Endothelial cell of hepatic sinusoid (primary cell): ENCODE data around the gene AMFR.

Experiments
- in situ Hi-C: cut with HindIII; loops from 2 replicates; pipeline ENCODE4 v1.10.0; 2017; ENCODE audit warnings: low sequenced_read_pairs

The AMFR gene

DNA sequence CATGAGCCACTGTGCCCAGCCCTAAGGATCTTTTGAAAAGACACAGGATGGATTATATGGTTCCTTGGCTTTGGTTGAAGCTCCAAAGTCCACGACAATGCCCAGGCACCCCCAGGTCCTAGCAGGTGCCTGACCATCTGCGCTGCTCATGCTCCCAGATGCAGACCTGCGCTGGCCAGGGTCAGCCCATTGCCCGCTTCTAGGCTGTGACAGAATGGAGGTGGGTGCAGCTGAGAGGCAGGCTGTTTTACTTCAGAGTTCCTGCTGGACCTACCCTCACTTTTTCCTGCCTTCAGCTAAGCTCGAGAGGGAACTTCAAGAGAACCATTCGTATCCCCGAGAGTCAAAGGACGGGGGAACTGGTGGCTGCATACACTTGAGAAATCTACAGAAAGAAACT, 60.5 kb downstream of the AMFR start:
- in situ Hi-C loops = no loop called here

DNA sequence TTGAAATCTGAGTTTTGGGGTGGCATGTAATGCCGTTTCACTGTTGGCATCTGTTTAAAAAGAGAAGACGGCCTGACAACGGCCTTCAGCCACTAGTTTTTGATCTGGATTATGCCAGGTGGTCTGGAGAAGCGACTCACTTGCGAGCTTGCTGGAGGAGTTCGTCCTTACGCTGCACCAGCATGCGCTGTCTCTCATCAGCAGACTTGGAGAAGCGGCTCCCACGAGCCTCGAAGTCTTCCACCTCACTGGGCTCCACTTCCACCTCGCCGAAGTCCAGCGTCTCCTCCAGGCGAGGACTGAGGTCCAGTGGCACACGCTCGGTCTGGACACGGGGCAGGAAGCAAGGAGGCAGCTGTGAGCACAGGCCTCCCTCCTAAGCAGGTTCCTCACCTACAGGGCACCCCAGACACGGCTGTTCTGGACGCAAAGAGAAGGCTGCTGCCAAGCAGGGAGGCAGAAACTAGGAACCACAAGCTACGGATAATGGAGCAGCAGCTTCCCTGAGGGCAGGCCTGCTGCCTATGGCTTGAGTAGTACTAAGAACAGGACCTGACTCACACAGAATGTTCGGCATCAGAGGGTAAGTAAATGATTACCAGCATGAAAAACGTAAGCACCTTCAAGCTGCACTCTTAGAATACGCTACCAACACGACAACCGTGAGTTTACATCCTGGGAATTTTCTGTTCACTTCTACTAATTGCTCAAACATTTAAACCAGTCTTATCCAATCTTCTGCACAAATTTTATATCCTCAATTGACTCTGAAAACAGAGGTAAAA, 61.4 kb downstream of the AMFR start:
- in situ Hi-C loops = no loop called here

DNA sequence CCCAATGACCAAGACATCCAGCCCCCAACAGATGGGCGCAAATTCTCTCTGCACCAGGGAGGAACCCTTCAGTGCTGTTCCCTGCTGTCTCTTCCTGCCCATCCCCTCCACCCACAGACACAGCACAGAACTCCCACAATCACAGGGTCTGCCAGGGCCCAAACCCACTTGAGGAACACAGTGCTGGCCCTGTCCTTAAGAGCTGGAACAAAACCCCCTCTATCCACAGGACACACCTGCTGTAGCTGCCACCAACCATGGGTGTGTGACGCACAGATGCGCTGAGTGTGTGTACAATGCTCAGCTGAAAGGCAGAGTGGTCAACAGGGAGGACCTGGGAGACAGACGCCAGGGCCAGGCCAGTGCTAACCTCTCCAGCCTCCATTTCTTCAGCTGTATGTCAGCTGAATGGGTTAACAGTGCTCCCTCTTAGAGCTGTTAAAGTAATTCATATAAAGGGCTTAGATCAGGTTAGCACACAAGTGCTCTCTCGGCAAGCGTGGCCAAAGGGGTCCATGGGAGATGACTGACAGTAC, 62.1 kb downstream of the AMFR start:
- in situ Hi-C loops = no loop called here

DNA sequence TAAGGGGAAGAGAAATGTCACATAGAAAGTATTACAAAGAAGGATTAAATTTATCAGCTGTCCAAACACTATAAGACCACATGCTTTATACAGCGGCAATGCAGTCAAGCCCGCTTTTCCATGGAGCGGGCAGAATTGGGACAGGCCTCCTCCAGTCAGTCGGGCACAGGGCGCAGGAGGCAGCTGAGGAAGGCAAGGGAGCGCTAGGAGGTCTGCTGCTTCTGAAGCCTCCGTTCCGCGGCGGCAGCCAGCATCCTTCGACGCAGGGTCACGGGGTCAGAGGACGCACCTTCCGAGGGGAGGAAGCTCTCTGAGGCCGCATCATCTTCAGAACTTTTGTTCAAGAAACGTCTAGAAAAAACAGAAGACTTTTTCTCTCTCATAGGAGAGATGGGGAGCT, 62.6 kb downstream of the AMFR start:
- in situ Hi-C loops = no loop called here

DNA sequence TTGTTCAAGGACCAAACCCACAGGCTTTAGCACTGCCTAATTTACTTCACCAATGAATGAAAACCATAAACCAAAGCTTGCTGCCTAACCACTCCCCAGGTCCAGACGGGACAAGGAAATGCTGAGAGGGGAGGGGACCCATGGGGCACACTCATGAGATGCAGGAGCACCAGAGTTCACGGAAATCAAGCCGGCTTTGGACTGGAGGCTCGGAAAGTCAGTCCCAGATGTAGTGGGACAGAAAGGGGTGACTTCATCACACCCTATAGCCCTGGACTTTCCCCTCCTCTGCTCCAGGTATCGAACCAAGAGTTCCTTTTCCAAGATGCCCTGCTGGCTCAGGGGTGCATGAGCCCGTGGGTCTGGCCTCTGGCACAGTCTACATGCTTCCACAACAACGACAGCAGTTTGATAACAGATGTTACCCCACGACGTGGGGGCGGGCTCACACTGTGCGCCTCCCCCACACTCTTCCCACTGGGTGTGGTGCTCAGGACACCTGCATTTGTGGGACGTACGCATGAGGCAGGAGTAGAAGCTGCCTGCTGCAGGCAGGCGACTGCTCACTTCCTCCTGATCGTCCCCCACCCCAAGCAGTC, 63.2 kb downstream of the AMFR start:
- in situ Hi-C loops = no loop called here

DNA sequence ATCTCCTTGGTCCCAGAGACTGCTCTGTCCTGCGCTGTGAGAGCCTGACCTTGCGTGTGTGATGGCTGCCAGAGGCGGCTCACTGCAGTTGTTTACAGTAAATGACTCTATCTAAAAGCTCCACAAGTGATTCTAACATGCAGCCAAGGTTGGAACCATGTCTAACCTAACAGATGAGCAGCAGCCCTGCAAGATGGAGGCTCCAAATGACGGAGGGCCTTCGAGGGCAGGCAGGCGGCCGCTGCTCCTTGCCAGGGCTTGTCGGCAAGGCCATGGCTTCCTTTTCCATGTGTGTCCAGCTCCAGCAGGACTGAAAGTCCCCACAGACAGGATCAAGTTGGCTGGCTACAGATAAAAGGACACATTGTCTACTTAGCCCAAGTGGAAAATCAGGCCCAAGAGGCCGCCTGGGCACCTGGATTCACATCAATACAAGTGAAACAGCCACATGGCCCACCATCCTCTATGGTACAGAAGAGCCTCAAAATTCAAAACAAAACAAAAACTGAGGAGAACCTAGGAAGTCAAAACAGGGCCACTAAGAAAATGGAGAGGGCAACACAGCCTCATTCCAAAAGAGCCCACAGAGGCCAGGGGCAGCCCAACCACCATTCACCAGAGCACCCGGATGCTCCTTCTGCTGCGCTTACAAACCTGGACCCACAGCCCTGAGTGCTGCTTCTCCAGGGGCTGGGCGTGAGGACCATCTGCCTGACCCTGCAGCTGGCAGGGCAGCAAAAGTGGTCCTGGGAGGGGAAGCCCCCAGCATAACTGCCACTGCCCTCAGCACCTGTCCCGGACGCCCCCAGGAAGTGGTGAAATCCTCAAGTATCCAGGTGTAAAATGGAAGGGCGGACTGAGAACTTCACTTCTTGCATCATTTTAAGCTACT, 65.0 kb downstream of the AMFR start:
- in situ Hi-C loops = no loop called here

DNA sequence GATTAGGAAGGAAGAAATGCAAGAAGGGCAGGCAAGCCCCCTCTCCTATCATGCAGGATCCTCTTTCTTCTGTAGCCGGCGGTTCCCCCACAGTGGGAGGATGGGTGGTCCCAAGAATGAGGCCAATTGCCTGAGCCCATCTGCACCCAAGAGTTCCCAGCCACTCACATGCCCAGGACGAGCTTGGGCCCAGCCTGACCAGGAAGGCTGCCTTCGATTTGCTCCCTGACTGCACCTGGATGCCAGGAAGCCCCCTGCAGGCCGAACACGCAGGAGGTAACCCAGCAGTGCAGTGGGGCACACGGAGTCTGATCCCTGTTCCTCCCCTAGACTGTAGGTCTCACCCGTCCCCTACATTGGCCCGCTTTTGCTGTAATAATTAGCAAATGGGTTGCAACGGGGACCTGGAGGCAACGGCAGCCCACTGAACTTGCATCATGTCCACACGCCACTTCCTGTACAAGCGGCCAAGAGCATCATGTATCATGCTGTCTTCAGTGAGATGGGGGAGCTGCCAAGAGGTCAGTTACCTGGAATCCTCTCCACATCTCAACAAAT, 67.5 kb downstream of the AMFR start:
- in situ Hi-C loops = no loop called here

DNA sequence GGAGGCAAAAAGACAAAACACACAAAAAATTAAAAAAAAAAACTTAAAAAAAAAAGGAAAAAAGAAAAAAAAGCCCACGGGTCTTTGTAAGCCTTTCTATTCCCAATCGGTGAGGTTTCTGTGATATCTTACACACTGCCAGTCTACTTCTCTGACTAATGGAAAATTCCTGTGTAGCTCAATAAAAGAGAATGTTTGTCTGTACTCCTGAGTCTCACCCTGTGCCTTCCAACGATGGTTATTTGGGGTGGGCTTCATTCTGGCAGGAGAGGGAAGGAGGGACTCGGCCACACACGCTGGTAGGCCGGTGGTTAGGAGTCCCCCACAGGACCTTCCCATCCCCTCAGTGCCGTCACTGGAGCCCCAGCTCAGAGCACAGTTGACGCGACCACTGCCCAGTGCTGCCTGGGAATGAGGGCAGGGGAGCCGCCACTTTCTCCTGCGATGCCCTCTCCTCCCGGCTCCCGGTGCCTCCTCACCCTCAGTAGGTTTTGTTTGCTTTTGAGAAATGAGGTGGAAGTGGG, 68.0 kb downstream of the AMFR start:
- in situ Hi-C loops = no loop called here

DNA sequence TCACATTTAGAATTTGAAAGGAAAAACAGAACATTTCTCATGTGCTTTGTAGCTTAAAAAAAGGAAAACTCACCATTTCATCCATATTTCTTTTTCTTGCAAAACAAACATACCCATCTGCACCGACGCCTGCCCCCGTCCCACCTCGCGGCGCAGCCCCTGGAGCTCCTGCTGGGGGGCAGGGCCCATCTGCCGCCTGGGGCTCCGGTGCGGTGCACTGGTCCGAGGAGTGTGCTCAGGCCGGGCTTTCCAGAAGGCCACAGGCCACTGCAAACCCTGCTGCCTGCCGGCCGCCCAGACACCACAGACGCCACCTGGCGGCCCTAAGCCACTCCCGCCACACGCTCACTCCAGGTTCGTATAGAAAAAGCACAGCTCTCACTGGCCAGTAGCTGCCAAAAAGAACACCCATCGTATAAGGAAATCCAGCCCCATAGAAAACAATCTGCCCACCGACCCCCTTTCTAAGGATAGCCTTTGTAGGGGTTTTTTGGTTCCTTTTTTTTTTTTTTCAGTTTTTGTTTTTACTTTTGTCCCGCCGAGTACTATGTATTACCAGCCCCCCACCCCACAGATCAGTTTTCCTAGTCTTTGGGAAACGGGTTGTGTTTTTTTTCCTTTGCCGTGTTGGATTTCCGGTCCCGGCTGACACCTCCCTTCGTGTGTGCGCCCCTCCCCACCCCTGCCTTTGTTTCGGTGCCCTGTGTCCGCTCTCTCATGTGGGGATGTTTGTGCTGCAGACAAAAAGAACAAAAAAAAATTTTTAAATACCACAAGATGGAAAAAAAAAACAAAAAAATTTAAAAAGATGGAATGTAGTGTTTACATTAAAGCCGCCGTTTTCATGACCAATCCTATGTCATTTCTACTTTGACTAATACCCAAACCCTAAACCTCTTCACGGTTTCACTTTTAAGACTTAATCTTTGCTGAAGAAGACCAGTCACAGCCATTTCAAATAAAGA, 68.8 kb downstream of the AMFR start:
- in situ Hi-C loops = no loop called here

DNA sequence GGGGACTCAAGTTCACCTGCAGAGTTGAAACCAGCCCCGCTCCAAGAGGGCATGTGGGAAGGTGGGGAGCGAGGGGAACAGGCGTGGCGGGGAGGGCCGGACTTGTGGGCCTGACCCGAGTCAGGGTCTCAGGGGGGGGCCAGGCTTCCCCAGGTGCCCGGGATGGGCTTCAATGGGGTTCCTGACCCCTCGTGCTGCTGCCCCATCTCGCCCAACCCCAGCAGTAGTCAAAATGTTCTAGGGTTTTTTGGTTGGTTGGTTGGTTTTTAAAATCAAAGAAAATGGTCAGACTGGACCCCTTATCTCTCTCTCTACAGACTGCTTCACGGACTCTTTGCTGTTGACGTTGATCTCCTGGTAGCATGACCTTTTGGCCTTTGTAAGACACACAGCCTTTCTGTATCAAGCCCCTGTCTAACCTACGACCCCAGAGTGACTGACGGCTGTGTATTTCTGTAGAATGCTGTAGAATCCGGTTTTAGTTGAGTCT, 69.5 kb downstream of the AMFR start:
- in situ Hi-C loops = no loop called here

DNA sequence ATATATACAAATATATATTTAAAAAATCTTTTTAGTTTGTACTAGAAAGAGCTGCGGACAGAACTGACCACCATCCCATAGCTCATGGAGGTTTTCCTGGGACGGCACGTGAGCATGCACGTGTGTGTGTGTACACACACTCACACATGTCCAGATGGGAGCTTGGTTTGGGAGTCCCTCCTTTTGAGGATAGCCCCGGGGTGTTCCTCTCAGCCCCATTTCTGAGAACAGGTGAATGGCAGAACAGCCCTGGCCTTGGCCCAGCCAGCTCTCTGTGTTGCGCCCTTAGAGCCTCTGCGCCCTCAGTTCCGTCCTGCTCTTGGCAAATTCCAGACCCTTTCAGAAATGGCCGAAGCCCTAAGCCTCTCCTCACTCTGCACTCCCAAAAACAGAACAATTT, 70.1 kb downstream of the AMFR start:
- in situ Hi-C loops = no loop called here

DNA sequence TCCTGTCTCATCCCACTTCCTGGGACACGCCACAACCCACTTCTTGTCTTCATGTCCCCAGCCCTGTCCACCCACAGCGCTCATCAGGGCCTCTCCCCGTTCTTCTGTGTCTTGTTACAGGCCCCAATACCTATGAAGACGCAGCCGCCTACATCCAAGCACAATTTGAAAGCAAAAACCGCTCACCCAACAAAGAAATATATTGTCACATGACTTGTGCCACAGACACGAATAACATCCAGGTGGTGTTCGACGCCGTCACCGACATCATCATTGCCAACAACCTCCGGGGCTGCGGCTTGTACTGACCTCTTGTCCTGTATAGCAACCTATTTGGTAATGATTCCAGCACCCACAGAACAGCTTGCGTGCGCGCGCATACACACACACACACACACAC, 70.6 kb downstream of the AMFR start:
- in situ Hi-C loops = no loop called here

DNA sequence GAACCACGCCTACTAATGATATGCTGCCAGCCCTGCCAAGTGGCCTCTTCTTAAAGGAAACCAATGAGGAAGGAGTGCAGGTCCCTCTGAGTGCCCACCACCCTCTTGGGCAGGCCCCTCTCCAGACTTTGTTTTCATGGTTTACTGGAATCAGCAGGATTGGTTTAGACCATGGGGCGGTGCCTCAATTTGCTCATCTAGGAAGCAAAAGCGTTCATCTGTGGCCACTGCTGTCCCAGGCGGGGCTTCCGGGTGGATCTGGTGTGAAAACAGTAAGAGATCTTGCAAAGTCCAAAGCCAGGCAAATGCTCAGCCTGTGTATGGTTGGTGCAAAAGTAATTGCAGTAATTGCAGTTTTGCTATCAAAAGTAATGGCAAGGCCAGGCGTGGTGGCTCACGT, 71.3 kb downstream of the AMFR start:
- in situ Hi-C loops = no loop called here

DNA sequence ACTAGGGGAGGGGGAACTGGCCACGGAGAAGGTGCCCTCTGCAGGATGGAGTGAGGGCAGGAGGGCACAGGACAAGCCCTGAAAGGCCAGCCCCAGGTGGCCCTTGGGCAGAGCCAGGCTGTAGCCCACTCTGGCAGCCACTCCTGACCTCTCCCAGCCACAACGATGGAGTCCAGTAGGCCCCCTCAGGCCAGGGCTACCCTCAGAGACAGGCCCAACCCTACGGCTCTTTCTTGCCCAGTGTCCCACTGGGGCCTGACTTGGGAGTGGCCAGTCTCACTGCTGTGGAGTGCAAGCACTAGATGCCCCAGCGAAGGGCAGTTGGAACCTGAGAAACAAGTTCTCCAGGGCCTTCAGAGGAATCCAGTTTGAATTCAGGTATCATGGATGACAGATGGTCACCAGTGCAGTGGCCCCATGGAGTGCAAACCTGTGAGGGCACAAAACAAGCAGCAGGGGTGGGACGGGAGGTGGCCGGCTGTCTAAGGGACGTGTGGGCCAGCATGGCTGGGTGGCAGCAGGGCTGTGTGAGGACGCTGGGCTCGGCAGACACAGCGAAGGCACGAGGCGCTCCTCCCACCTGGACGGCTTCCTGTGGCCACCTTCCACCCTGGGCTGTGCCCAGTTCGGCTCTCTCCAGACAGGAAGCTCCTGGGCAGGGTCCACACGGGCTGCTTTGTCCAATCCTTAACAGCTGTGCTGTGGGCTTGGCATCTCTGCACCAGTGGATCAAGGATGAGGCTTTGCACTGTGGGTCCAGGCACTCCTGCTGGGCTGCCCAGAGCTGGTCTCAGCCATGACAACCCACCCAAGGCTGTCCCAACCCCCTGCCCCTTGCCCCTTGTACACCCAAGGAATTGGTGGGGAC, 72.1 kb downstream of the AMFR start:
- in situ Hi-C loops = no loop called here

DNA sequence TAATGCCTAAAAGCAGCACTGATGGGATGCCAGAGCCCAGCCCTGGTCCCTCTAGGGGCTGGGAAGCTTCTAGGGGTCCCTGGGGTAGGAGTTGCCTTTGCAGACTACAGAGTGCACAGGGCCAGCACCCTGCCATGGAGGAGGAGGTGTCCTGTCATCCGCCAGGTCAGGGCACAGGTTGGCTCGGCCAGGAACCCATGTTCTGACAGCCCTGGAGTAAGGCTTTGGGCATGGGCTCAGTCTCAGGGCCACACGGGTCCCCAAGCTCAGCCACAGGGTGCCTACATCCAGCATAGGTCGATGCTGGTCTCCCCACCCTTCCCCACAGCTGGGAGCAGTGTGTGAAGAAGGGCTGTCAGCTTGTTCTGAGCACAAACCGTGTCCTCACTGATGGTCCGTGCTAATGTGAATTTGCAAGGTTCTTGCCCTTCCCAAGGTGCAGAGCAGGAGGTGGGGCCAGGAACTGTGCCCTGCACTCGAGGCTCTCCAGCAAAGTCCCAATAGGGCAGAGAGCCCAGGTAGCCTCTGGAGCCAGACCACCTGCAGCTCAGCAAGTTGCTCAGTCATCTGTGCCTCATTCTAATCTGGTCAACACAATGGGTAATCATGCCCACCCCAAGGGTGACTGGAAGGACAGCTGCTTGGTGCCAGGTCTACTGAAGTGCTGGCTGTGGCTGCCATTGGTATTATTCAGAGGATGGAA, 72.8 kb downstream of the AMFR start:
- in situ Hi-C loops = no loop called here

DNA sequence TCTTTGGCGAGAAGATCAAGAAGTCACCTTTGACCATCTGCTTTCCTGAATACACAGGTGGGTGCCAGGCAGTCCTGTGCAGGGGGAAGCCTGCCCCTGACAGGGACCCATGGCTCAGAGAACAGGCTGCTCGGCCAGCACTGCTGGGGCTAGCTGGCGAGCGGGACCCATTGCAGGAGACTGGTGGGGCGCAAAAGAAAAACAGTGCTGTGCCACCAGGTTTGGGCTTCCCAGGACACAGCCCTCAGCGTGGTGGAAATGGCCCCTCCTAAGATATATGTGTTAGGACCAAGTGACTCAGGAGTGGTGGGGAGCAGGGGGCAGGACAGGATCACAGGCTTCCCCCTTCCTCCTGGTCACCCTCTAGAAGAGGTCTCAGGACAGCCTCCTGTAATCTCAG, 73.9 kb downstream of the AMFR start:
- in situ Hi-C loops = no loop called here

DNA sequence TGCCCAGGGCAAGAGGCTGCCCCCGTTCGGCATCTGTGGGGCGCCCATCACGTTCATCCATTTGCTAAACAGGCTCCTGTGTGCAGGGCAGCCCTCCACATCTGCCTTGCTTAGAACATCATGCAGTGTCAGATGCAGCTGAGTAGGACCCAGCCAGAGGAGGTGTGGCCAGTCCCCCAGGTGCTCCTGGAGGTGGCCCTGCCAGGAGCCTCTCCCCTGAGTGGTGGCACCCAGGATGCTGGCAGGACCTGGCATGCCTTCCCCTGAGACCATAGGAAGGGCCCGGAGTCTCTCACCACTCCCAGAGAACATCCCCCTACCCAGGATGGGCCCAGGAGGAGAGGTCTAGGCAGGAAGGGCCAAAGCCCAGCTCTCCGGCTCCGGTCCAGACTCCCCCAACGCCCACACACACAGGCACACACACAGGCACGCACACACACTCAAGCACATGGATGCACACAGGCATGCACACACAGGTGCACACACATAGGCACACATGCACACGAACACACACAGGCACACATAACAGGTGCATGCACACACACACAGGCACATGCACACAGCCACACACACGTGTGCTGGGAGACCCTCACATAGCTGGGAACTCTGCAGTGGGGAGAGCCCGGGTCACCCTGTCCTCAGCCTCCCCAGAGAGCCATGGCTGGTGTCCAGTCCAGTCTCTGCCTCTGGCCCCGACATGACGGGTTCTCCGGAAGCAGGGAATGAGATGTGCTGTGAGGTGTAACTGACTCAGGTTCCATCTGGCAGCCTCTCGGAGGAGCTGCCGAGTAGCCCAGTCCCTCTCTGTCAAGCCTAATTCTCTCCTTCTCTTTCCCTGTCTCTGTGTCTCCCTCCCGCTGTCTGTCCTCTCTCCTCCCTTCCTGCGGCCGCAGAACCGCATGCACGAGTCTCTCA, 74.6 kb downstream of the AMFR start:
- in situ Hi-C loops = no loop called here
